Stimulated activated CD4-positive, alpha-beta T cell treated with anti-CD3 and anti-CD28 coated beads, Interleukin-4, amount 100 ng/mL, for 48 hours (primary cell): Measurements from ENCODE around the gene SLC1A1.
"Not testable (repeated sequence)": the region's sequence is repeated elsewhere in the genome, so short reads cannot be mapped to it uniquely, and the experiment has no call there.

Experiments
- DNase-seq, 2 donors: peaks; one replicate each; pipeline ENCODE4 v3.0.0-alpha.2; 2020; ENCODE audit warnings: low read depth in 2 of 2

The SLC1A1 gene

GRCh38 chr9:4541856-4542255, 51.6 kb downstream of the SLC1A1 start:
- DNase-seq: no peak

GRCh38 chr9:4544714-4545113, 54.4 kb downstream of the SLC1A1 start:
- not testable (repeated sequence) for DNase-seq

- no peak for DNase-seq
These were observed 56.7 kb downstream of the SLC1A1 start for GRCh38 chr9:4547016-4547415.

- DNase-seq: no peak
These were observed 58.8 kb downstream of the SLC1A1 start for GRCh38 chr9:4548811-4549725.

GRCh38 chr9:4549751-4550295, 59.6 kb downstream of the SLC1A1 start:
- DNase-seq: no peak

GRCh38 chr9:4550777-4551484, 60.7 kb downstream of the SLC1A1 start:
- DNase-seq: no peak

- no peak for DNase-seq
These were observed 63.7 kb downstream of the SLC1A1 start for GRCh38 chr9:4553951-4554381.

- no peak for DNase-seq
These were observed 65.0 kb downstream of the SLC1A1 start for GRCh38 chr9:4555236-4555635.

GRCh38 chr9:4558371-4558998, 68.2 kb downstream of the SLC1A1 start:
- no peak for DNase-seq

- DNase-seq: no peak
These were observed 69.3 kb downstream of the SLC1A1 start for GRCh38 chr9:4559261-4560182.

GRCh38 chr9:4563105-4563504, 72.8 kb downstream of the SLC1A1 start:
- no peak for DNase-seq

GRCh38 chr9:4566806-4567205, 76.5 kb downstream of the SLC1A1 start:
- DNase-seq: no peak

GRCh38 chr9:4567601-4568000, 77.3 kb downstream of the SLC1A1 start:
- no peak for DNase-seq

GRCh38 chr9:4569101-4569500, 78.8 kb downstream of the SLC1A1 start:
- DNase-seq: no peak

- no peak for DNase-seq
These were observed 82.0 kb downstream of the SLC1A1 start for GRCh38 chr9:4572184-4572826.

- DNase-seq: no peak
These were observed 82.9 kb downstream of the SLC1A1 start for GRCh38 chr9:4573176-4573575.

GRCh38 chr9:4573634-4574389, 83.5 kb downstream of the SLC1A1 start:
- no peak for DNase-seq

- DNase-seq: no peak
These were observed 84.5 kb downstream of the SLC1A1 start for GRCh38 chr9:4574657-4575243.

GRCh38 chr9:4575997-4576396, 85.7 kb downstream of the SLC1A1 start:
- DNase-seq: no peak
